Panc1 (cell line): ENCODE data around the gene TGM6. TPM values are rescaled to one million over a fixed set of nuclear protein-coding genes. Genes with fewer than 3 reads are reported as not detected.

ENCODE experiments used
- ATAC-seq: fragments of 200-7000 bp; cut with Tn5 transposase; 2 replicates; pipeline ENCODE4 v1.9.1; 2020; ENCODE audit warnings: mild to moderate bottlenecking, moderate library complexity
- BruUV-seq: library from RNA; stranded (reverse); fragments of 400-500 nt; replicated peaks from 2 replicates; lab custom pipeline; 2021; lab: Mats Ljungman, UMichigan
- CTCF ChIA-PET: fragments of 300-600 bp; sonication (Branson Sonifier 250); formaldehyde crosslinking; loops from one replicate; lab custom pipeline; 2022; ENCODE audit warnings: antibody characterized with exemption; lab: Charles Lee
- POLR2A ChIA-PET: fragments of 300-600 bp; sonication (Branson Sonifier 250); formaldehyde crosslinking; loops from one replicate; lab custom pipeline; 2022; ENCODE audit warnings: antibody characterized with exemption; lab: Charles Lee
- DNase-seq: peaks from one replicate; pipeline ENCODE4 v3.0.0-alpha.2; 2010; ENCODE audit warnings: low read depth, low spot score
- H3K27ac ChIP-seq: 2 replicates; pipeline ENCODE4 v1.5.1; 2011; ENCODE audit warnings: mild to moderate bottlenecking, low read length, inconsistent platforms
- H3K27me3 ChIP-seq: fragments of 200-500 bp; sonication (Bioruptor generic); 2 replicates; pipeline ENCODE4 v1.6.0; 2014; ENCODE audit warnings: low read length, inconsistent platforms; ENCODE audit not compliant: control insufficient read depth, insufficient read depth
- H3K36me3 ChIP-seq: fragments of 200-500 bp; sonication (Bioruptor generic); 2 replicates; pipeline ENCODE4 v1.5.1; 2014; ENCODE audit warnings: inconsistent platforms, mild to moderate bottlenecking, low read length, moderate library complexity; ENCODE audit not compliant: control insufficient read depth, insufficient read depth
- H3K4me1 ChIP-seq: 2 replicates; pipeline ENCODE4 v1.5.1; 2011; ENCODE audit warnings: inconsistent platforms, mild to moderate bottlenecking, low read length, moderate library complexity; ENCODE audit not compliant: control insufficient read depth, insufficient read depth
- H3K4me3 ChIP-seq, 2 experiments: 2 replicates each; pipeline ENCODE4 v1.5.1; 2011 to 2012; ENCODE audit warnings: low read depth in 2 of 2, low read length in 2 of 2, mild to moderate bottlenecking in 2 of 2, inconsistent platforms in 1 of 2, moderate library complexity in 1 of 2
- H3K9me3 ChIP-seq: fragments of 200-500 bp; sonication (Bioruptor generic); 2 replicates; pipeline ENCODE4 v1.5.1; 2014; ENCODE audit warnings: low read depth, mild to moderate bottlenecking, inconsistent platforms, low read length, moderate library complexity; ENCODE audit not compliant: control insufficient read depth, insufficient read depth
- POLR2AphosphoS5 ChIP-seq: IDR thresholded peaks from 2 replicates; pipeline ENCODE4 v1.6.1; 2012; ENCODE audit warnings: mild to moderate bottlenecking, low read depth, low read length, moderate library complexity
- REST ChIP-seq, 2 experiments: IDR thresholded peaks; 2 replicates each; pipeline ENCODE4 v1.6.1; 2011 to 2012; ENCODE audit warnings: low read depth in 2 of 2, control low read depth in 1 of 2, low read length in 1 of 2, mild to moderate bottlenecking in 1 of 2, moderate library complexity in 1 of 2; ENCODE audit not compliant: insufficient read depth in 1 of 2
- SIN3A ChIP-seq: IDR thresholded peaks from 2 replicates; pipeline ENCODE4 v1.6.1; 2012; ENCODE audit warnings: low read depth, mild to moderate bottlenecking, low read length, moderate library complexity, borderline replicate concordance; ENCODE audit not compliant: insufficient read depth
- TCF7L2 ChIP-seq: IDR thresholded peaks from 2 replicates; pipeline ENCODE4 v1.6.1; 2011; ENCODE audit warnings: mild to moderate bottlenecking, low read depth, low read length, inconsistent platforms
- in situ Hi-C: cut with HindIII; loops from 2 replicates; pipeline ENCODE4 v1.10.0; 2016; ENCODE audit warnings: low sequenced_read_pairs, low pct_unique_long_range_greater_than_20kb
- intact Hi-C: fragments of 100-400 bp; cut with micrococcal nuclease; formaldehyde crosslinking; loops from one replicate; pipeline ENCODE4 v1.10.0; 2022; ENCODE audit not compliant: unreplicated experiment
- total RNA-seq: library from RNA; stranded (reverse); gene quantifications from one replicate; pipeline ENCODE4 v1.2.1, GENCODE V29; 2021; ENCODE audit not compliant: unreplicated experiment
- TF ChIP-seq, protein P1 (sequence below): fragments of 450-650 bp; IDR thresholded peaks from 2 replicates; pipeline ENCODE4 v1.5.1; 2017; ENCODE audit warnings: mild to moderate bottlenecking

The TGM6 gene
- total RNA-seq, 1 experiment from 2014 or later: not detected

- ATAC-seq (no peak), DNase-seq (no peak)
- Histone ChIP-seq H3K36me3 (no peaks in the 10 kb centered on the region), H3K4me3 (no peak overlapping the region), H3K9me3 (no peaks in the 10 kb centered on the region), H3K27me3 (peaks cover 5% of the 10 kb centered on the region), H3K27ac (no peak overlapping the region), H3K4me1 (no peaks in the 10 kb centered on the region)
- POLR2A ChIA-PET: no interaction called here
- CTCF ChIA-PET: no interaction called here
- intact Hi-C loops (no loop called here), in situ Hi-C loops (no loop called here)
- no peak for TF ChIP-seq TCF7L2
- TF ChIP-seq POLR2AphosphoS5: no peak
- no peak for TF ChIP-seq SIN3A
- no peak for TF ChIP-seq REST (IDR thresholded peaks at IDR 0.05; ENCODE audit: insufficient read depth in 1 of 2, low read depth in 2 of 2, low read length in 1 of 2)
- TF ChIP-seq, protein P1, sequence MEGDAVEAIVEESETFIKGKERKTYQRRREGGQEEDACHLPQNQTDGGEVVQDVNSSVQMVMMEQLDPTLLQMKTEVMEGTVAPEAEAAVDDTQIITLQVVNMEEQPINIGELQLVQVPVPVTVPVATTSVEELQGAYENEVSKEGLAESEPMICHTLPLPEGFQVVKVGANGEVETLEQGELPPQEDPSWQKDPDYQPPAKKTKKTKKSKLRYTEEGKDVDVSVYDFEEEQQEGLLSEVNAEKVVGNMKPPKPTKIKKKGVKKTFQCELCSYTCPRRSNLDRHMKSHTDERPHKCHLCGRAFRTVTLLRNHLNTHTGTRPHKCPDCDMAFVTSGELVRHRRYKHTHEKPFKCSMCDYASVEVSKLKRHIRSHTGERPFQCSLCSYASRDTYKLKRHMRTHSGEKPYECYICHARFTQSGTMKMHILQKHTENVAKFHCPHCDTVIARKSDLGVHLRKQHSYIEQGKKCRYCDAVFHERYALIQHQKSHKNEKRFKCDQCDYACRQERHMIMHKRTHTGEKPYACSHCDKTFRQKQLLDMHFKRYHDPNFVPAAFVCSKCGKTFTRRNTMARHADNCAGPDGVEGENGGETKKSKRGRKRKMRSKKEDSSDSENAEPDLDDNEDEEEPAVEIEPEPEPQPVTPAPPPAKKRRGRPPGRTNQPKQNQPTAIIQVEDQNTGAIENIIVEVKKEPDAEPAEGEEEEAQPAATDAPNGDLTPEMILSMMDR: no peak
- BruUV-seq: no TSS peak
These were observed 6.2 kb upstream of the TGM6 start for GRCh38 chr20:2374346-2375125.

DNA sequence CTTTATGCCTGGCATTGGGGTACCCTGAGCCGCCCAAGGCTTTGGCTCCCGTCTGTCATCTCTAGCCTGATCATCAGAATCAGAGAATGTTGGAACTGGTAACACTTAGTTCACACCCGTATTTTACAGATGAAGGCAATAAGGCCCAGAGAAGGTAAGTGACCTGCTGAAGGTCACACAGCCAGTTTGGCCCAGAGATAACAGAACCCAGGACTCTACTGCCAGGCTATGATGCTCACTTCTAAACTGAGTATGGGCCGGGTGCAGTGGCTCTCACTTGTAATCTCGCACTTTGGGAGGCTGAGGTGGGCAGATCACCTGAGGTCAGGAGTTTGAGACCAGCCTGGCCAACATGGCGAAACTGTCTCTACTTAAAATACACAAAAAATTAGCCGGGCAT is 1.8 kb upstream of the TGM6 start:
- CTCF ChIA-PET: no interaction called here
- Histone ChIP-seq H3K9me3 (no peaks in the 10 kb centered on the region), H3K27ac (no peak overlapping the region), H3K36me3 (no peaks in the 10 kb centered on the region), H3K4me1 (no peaks in the 10 kb centered on the region), H3K4me3 (no peak overlapping the region), H3K27me3 (0 out of 2 replicates have a peak, but pooled peaks cover 3% of the 10 kb centered on the region)
- in situ Hi-C loops (no loop called here), intact Hi-C loops (no loop called here)
- ATAC-seq (no peak), DNase-seq (no peak)
- no peak for TF ChIP-seq REST (IDR thresholded peaks at IDR 0.05; ENCODE audit: insufficient read depth in 1 of 2, low read depth in 2 of 2, low read length in 1 of 2)
- TF ChIP-seq, protein P1: no peak
- TF ChIP-seq TCF7L2: no peak
- TF ChIP-seq SIN3A: no peak
- TF ChIP-seq POLR2AphosphoS5: no peak
- POLR2A ChIA-PET: no interaction called here
- BruUV-seq: no TSS peak
